SU-DHL-6 (cell line): ENCODE data around the gene LNX1.

Source experiments
- EZH2phosphoT487 ChIP-seq: fragments of 200-600 bp; sonication (generic), shearing (Covaris generic); conservative IDR thresholded peaks from 2 replicates; pipeline ENCODE4 v1.6.1; 2018; ENCODE audit warnings: mild to moderate bottlenecking, antibody characterized with exemption, low read length, moderate library complexity, mixed read lengths
- TF ChIP-seq, protein P1 (sequence below): fragments of 200-600 bp; sonication (generic); IDR thresholded peaks from one replicate; pipeline ENCODE4 v1.5.1; 2017; ENCODE audit warnings: antibody characterized with exemption, mild to moderate bottlenecking, low read length, moderate library complexity; ENCODE audit not compliant: insufficient read depth, poor library complexity, severe bottlenecking

- TF ChIP-seq, protein P1, sequence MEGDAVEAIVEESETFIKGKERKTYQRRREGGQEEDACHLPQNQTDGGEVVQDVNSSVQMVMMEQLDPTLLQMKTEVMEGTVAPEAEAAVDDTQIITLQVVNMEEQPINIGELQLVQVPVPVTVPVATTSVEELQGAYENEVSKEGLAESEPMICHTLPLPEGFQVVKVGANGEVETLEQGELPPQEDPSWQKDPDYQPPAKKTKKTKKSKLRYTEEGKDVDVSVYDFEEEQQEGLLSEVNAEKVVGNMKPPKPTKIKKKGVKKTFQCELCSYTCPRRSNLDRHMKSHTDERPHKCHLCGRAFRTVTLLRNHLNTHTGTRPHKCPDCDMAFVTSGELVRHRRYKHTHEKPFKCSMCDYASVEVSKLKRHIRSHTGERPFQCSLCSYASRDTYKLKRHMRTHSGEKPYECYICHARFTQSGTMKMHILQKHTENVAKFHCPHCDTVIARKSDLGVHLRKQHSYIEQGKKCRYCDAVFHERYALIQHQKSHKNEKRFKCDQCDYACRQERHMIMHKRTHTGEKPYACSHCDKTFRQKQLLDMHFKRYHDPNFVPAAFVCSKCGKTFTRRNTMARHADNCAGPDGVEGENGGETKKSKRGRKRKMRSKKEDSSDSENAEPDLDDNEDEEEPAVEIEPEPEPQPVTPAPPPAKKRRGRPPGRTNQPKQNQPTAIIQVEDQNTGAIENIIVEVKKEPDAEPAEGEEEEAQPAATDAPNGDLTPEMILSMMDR = no peak
- TF ChIP-seq EZH2phosphoT487 = no peak
Observed at GRCh38 chr4:53500546-53500945, 90.7 kb downstream of the LNX1 start.
